ENCODE results near the gene RUNX3.

RUNX3 gene

GRCh38 chr1:24867084-24867870, 62.8 kb downstream of the RUNX3 start:
- H3K9ac ChIP-seq: no peak overlapping the region
- H3K4me1 ChIP-seq: peaks cover 39% of the 10 kb centered on the region
- H3K4me3 ChIP-seq: no peak overlapping the region
- no peaks in the 10 kb centered on the region for H3K36me3 ChIP-seq
- no peak overlapping the region for H3K4me2 ChIP-seq
- no peaks in the 10 kb centered on the region for H4K20me1 ChIP-seq
- no peaks in the 10 kb centered on the region for H3K27me3 ChIP-seq
- no peak overlapping the region for H3K27ac ChIP-seq
- no peak for TF ChIP-seq Cebpa-rat (IDR thresholded peaks at IDR 0.05)
- no peaks in the 10 kb centered on the region for H3K9me3 ChIP-seq

- Histone ChIP-seq H4K20me1 (no peaks in the 10 kb centered on the region), H3K36me3 (no peaks in the 10 kb centered on the region), H3K9me3 (no peaks in the 10 kb centered on the region), H3K4me3 (no peak overlapping the region), H3K4me1 (peaks cover 31% of the 10 kb centered on the region), H3K27me3 (no peaks in the 10 kb centered on the region), H3K27ac (no peak overlapping the region), H3K4me2 (no peak overlapping the region), H3K9ac (no peak overlapping the region)
- no peak for TF ChIP-seq Cebpa-rat (IDR thresholded peaks at IDR 0.05)
Observed at GRCh38 chr1:24866211-24867083, 63.6 kb downstream of the RUNX3 start.

GRCh38 chr1:24865587-24865986, 64.5 kb downstream of the RUNX3 start:
- no peaks in the 10 kb centered on the region for H3K27me3 ChIP-seq
- H3K36me3 ChIP-seq: no peaks in the 10 kb centered on the region
- no peak overlapping the region for H3K9ac ChIP-seq
- no peak for TF ChIP-seq Cebpa-rat (IDR thresholded peaks at IDR 0.05)
- H3K27ac ChIP-seq: no peak overlapping the region
- no peaks in the 10 kb centered on the region for H4K20me1 ChIP-seq
- H3K9me3 ChIP-seq: no peaks in the 10 kb centered on the region
- no peak overlapping the region for H3K4me2 ChIP-seq
- H3K4me1 ChIP-seq: peaks cover 22% of the 10 kb centered on the region
- H3K4me3 ChIP-seq: no peak overlapping the region

GRCh38 chr1:24865168-24865567, 64.9 kb downstream of the RUNX3 start:
- Histone ChIP-seq H4K20me1 (no peaks in the 10 kb centered on the region), H3K4me1 (peaks cover 18% of the 10 kb centered on the region), H3K27ac (no peak overlapping the region), H3K4me2 (no peak overlapping the region), H3K36me3 (no peaks in the 10 kb centered on the region), H3K27me3 (no peaks in the 10 kb centered on the region), H3K9me3 (no peaks in the 10 kb centered on the region), H3K9ac (no peak overlapping the region), H3K4me3 (no peak overlapping the region)
- TF ChIP-seq Cebpa-rat (IDR thresholded peaks at IDR 0.05): no peak

- Histone ChIP-seq H3K27me3 (no peaks in the 10 kb centered on the region), H3K4me2 (no peak overlapping the region), H3K9me3 (no peaks in the 10 kb centered on the region), H4K20me1 (no peaks in the 10 kb centered on the region), H3K36me3 (no peaks in the 10 kb centered on the region), H3K27ac (no peak overlapping the region), H3K9ac (no peak overlapping the region), H3K4me1 (peaks cover 10% of the 10 kb centered on the region), H3K4me3 (no peak overlapping the region)
- no peak for TF ChIP-seq Cebpa-rat (IDR thresholded peaks at IDR 0.05)
Observed at GRCh38 chr1:24864370-24864777, 65.7 kb downstream of the RUNX3 start.

GRCh38 chr1:24862775-24863483, 67.1 kb downstream of the RUNX3 start:
- H3K36me3 ChIP-seq: no peaks in the 10 kb centered on the region
- no peaks in the 10 kb centered on the region for H4K20me1 ChIP-seq
- H3K4me2 ChIP-seq: no peak overlapping the region
- no peak overlapping the region for H3K27ac ChIP-seq
- no peaks in the 10 kb centered on the region for H3K27me3 ChIP-seq
- peaks cover 7% of the 10 kb centered on the region for H3K4me1 ChIP-seq
- no peaks in the 10 kb centered on the region for H3K9me3 ChIP-seq
- TF ChIP-seq Cebpa-rat (IDR thresholded peaks at IDR 0.05): no peak
- no peak overlapping the region for H3K9ac ChIP-seq
- H3K4me3 ChIP-seq: no peak overlapping the region

- H3K4me2 ChIP-seq: no peak overlapping the region
- no peak overlapping the region for H3K4me3 ChIP-seq
- H3K9me3 ChIP-seq: no peaks in the 10 kb centered on the region
- H3K36me3 ChIP-seq: no peaks in the 10 kb centered on the region
- no peak overlapping the region for H3K27ac ChIP-seq
- no peaks in the 10 kb centered on the region for H4K20me1 ChIP-seq
- no peak for TF ChIP-seq Cebpa-rat (IDR thresholded peaks at IDR 0.05)
- H3K9ac ChIP-seq: no peak overlapping the region
- peaks cover 7% of the 10 kb centered on the region for H3K4me1 ChIP-seq
- no peaks in the 10 kb centered on the region for H3K27me3 ChIP-seq
Observed at GRCh38 chr1:24861821-24862727, 68.0 kb downstream of the RUNX3 start.

- no peaks in the 10 kb centered on the region for H3K36me3 ChIP-seq
- no peak overlapping the region for H3K4me2 ChIP-seq
Observed at GRCh38 chr1:24860841-24861240, 69.2 kb downstream of the RUNX3 start.

More at GRCh38 chr1:24860841-24861240, 69.2 kb downstream of the RUNX3 start:
- no peak for TF ChIP-seq Cebpa-rat (IDR thresholded peaks at IDR 0.05)
- no peak overlapping the region for H3K4me3 ChIP-seq
- no peaks in the 10 kb centered on the region for H3K9me3 ChIP-seq
- peaks cover under 1% of the 10 kb centered on the region; the same call in 1 of the 2 replicates for H3K4me1 ChIP-seq
- no peak overlapping the region for H3K9ac ChIP-seq
- no peaks in the 10 kb centered on the region for H4K20me1 ChIP-seq
- no peak overlapping the region for H3K27ac ChIP-seq
- H3K27me3 ChIP-seq: no peaks in the 10 kb centered on the region

Data from BLaER1 (cell line).